ENCODE measurements around the gene COL5A1.
"Not testable (repeated sequence)": the region's sequence is repeated elsewhere in the genome, so short reads cannot be mapped to it uniquely, and the experiment has no call there.

Gene COL5A1

GRCh38 chr9:134676886-134677285 is 35.3 kb downstream of the COL5A1 start:
- no peak for DNase-seq (ENCODE audit: low read depth in 2 of 2)

GRCh38 chr9:134677743-134678142 is 36.1 kb downstream of the COL5A1 start:
- no peak for DNase-seq (ENCODE audit: low read depth in 2 of 2)

- no peak for DNase-seq (ENCODE audit: low read depth in 2 of 2)
Measured at GRCh38 chr9:134678206-134678605, 36.6 kb downstream of the COL5A1 start.

GRCh38 chr9:134678666-134679443 is 37.3 kb downstream of the COL5A1 start:
- no peak for DNase-seq (ENCODE audit: low read depth in 2 of 2)

DNA sequence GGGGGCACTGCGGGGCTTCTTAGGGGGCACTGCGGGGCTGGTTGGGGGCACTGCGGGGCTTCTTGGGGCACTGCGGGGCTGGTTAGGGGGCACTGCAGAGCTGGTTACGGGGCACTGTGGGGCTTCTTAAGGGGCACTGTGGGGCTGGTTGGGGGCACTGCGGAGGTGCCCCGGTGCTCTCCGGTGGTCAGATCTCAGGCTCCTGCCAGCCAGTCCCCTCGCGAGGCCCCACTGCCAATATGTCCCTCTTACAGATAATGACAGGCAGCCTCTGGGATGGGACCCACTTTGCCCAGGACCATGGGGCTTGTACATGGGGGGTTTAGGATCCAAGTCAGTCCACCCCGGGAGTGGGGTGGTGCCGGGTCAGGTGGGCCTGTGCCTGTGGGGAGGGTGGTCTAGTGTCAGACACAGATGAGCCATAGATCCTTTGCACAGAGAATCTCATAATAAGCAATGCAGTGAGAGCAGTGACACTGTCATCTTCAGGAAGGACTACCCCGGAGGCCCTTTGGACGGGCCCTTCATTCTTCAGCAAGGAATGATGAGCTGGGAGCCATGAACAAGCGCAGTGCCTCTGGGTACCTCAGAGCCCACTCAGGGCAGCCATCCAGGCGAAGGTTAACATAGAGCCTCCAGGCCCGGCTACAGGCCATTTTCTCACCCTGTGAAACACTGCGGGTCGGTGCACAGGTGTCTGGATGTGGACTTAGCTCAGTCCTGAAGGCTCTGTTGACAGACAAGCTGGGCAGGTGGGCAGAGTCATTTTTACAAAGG is 38.2 kb downstream of the COL5A1 start:
- DNase-seq (ENCODE audit: low read depth in 2 of 2): no peak

DNA sequence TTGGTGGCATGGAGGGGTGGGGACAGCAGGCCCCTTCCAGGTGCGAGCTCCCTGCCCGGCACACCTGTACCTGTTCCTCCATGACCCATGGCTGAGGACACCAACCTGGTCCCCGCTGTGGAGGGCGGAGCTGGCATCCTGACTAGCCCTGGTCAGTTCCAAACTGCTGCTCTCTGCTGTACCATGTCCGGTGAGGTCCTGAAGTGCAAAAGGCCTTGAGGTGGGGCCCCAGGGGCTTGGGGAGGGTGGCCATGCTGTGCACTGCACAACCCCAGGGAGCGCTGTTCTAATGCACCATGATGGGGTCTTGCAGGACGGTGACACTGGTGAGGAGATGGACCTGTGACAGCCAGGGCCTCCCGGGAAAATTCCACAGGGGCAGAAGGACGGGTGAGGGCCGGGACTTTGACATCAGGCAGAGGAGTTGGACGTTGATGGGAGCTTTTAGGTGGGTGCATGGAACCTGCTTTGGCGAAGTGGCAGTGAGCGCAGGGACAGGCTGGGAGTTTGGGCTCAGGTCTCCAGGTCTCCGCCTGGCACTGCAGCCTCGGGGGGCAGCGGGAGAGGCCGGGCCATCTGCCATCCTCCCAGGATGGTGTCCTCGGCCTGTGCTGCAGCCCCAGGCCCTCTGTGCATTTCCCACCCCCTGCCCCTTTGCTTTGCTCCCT is 38.9 kb downstream of the COL5A1 start:
- no peak for DNase-seq (ENCODE audit: low read depth in 2 of 2)

DNA sequence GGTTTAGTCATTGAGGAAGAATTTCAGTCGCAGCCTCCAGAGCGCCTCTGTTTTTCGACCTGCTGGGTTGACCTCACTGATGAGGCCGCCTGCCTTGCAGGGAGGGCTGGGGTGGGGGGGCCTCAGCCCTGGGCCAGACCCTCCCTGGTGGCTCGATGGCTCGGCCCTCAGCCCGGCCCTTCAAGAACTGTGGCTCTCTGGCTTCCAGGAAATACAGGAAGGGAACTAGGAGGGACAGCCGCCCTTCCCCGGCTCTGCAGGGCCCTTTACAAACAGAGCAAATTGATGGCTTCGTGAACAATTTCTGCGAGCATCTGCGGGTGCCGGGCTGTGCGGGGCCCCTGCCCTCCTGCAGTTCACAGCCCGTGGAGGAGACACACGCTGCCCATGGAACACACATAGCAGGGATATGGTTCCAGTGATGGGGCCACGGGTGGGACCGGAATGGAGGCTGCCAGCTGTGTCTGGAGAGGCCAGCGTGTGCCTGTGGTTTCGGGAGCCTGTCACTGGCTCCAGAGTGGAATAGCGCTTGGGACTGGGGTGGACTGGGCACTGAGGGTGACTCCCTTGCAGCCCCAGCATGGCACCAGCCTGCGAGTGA is 39.6 kb downstream of the COL5A1 start:
- DNase-seq (ENCODE audit: low read depth in 2 of 2): no peak

- no peak for DNase-seq (ENCODE audit: low read depth in 2 of 2)
Measured at GRCh38 chr9:134682026-134682425, 40.4 kb downstream of the COL5A1 start.

DNA sequence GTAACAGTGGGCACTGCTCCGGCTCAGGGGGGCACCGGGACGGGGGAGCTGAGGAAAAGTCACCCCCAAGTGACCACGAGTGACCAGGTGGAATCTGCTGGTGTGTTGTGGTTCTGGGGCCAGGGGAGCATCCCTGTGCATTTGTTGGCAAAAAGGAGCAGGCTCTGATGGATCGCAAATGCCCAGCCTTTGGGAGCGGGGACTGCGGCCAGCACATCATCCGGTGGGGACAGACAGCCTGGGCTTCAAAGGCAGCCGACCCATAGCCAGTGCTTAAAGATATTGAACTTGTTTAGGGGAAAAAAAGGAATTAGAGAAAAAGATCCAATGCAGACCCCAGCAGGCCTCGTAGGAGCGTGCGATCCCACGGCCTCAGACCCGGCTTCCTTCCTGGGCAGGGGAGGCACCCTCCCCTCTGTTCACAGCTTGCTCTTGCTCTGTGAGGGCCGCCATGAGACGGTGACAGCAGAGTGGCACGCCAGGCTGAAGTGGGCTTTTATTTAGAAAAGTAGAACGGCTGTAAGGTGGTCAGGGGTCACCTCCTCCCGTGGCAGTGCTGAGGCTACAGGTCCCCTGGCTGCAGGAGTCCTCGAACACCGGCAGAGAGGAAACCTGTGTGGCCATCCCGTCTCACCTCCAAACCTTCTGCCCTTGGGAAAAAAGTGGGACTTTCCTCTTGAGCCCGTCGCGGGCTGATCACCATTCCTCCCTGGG is 41.2 kb downstream of the COL5A1 start:
- no peak for DNase-seq (ENCODE audit: low read depth in 2 of 2)

DNA sequence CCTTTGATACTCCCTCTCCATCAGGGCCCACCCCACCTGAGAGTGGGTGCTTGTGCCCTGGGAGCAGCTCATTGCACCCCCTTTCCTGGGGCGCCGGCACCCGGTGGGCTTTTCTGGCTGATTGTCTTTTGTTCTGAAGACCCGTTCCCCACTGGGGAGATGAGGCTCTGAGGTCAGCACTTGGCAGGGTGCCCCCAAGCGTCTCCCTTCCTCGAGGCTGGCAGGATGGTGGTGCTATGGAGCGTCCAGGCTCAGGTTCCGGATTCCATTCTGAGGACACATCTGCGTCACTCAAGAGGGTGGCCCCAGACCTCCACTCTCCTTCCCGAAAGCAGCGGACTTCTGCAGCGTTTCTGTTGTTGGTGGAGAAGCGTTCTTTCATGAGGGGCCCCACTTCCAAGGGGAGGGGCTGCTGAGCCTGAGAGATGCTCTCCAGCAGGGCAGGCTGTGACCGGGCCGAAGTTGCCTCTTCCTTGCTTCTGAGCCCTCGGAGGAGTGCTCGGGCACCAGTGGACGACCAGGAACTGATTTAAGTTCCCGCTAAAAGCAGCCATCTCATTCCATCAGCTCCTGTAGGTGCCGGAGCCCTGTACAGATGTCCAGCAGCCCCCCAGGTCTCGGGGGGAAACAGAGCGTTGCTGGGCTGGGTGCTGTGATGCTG is 42.2 kb downstream of the COL5A1 start:
- no peak for DNase-seq (ENCODE audit: low read depth in 2 of 2)

DNA sequence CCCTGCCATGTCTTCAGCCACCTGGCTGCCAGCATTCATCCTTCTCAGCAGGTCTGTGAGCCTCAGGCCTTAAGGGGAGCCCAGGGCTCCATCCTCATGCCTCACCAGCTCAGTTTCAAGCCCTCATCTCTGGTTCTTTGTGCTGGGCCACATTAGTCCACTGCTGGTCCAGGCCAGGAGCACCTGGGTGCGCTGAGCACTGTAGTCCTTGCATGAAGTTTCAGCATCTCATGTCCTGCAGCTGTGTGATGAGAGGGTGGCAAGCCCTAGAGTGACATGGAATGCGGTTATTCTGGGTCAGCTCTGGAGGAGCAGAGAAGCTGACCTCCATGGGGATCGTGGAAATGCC is 42.7 kb downstream of the COL5A1 start:
- DNase-seq (ENCODE audit: low read depth in 2 of 2): no peak

DNA sequence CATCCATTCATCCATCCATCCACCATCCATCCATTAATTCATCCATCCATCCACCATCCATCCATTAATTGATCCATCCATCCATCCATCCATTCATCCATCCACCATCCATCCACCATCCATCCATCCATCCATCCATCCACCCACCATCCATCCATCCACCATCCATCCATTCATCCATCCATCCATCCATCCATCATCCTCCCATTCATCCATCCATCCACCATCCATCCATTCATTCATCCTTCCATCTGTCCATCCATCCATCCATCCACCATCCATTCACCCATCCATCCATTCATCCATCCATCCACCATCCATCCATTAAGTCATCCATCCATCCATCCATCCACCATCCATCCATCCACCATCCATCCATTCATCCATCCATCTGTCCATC is 43.3 kb downstream of the COL5A1 start:
- not testable (repeated sequence) for DNase-seq (ENCODE audit: low read depth in 2 of 2)

DNA sequence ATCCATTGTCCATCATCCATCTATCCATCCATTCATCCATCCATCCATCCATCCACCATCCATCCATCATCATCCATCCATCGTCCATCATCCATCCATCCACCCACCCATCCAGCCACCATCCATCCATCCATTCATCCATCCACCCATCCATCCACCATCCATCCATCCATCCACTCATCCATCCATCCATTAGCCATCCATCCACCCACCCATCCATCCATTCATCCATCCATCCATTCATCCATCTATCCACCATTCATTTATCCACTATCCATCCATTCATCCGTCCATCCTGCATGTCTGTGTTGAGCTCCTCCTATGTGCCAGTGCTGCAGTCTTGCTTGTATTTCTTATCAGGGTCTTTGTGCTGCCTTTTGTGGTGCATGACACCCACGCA is 44.2 kb downstream of the COL5A1 start:
- no peak for DNase-seq (ENCODE audit: low read depth in 2 of 2)

DNA sequence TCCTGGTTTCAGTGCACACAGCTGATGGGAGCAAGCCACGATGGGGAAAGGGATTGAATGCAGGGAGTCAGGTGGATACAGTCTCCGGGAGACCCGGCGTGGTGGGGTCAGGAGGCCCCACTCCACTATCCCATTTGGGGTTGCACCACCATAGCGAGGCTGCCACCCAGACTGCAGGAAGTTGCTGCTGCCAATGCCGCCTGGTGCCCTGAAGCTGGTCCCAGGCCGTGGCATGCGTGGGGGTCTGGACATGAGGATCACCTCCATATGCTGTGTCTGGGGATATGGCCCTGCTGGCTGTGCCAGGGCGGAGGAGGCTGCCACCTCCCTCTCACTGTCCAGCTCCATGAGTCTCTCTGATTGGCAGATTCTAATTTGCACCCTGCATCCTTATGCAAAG is 45.3 kb downstream of the COL5A1 start:
- no peak for DNase-seq (ENCODE audit: low read depth in 2 of 2)

DNA sequence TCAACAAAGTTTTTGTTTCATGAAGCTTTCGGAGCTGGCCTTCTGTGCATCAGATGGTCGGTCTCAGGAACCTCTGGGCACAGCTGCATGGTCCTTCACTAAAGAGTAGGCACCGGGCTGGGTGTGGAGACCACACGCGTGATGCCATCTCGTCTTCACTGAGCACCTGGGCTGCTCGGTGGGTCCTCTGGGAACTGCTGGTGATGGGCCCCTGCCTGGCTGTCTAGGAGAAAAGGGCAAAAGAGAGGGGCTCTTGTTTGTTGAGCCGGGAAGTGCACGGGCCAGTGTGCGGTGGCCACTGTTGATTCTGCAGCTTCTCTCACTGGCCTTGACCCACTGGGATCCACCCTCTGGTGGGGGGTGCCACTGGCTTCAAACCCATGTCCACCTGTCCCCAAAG is 46.0 kb downstream of the COL5A1 start:
- DNase-seq (ENCODE audit: low read depth in 2 of 2): no peak

GRCh38 chr9:134688231-134688630 is 46.6 kb downstream of the COL5A1 start:
- DNase-seq (ENCODE audit: low read depth in 2 of 2): no peak

DNA sequence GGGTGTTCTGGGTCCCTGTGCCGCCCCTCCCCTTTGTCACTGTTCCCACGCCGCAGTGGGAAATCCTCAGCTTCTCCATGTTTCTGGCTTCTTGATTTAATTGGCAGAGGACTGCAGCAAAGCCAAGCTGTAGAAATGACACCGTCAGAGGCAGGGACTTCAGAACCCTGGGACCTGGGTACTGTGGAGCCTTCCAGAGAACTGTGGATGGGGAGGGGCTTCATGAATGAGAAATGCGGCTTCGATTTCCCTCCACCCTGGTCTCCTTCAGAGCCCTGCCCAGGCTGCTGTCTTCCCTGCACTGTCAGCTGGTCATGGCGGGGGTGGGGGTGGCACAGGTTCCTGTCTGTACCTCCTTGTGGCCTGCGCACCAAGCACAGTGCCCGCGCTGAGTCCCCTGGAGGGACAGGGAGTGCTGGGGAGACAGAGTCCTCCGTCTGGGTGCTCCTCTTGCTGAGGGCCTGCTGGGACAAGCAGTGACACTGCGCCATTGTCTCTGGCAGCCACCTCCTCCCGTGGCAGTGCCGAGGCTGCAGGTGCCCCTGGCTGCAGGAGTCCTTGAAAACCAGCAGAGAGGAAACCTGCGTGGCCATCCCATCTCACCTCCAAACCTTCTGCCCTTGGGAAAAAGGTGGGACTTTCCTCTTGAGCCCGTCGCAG is 47.2 kb downstream of the COL5A1 start:
- DNase-seq (ENCODE audit: low read depth in 2 of 2): no peak

DNA sequence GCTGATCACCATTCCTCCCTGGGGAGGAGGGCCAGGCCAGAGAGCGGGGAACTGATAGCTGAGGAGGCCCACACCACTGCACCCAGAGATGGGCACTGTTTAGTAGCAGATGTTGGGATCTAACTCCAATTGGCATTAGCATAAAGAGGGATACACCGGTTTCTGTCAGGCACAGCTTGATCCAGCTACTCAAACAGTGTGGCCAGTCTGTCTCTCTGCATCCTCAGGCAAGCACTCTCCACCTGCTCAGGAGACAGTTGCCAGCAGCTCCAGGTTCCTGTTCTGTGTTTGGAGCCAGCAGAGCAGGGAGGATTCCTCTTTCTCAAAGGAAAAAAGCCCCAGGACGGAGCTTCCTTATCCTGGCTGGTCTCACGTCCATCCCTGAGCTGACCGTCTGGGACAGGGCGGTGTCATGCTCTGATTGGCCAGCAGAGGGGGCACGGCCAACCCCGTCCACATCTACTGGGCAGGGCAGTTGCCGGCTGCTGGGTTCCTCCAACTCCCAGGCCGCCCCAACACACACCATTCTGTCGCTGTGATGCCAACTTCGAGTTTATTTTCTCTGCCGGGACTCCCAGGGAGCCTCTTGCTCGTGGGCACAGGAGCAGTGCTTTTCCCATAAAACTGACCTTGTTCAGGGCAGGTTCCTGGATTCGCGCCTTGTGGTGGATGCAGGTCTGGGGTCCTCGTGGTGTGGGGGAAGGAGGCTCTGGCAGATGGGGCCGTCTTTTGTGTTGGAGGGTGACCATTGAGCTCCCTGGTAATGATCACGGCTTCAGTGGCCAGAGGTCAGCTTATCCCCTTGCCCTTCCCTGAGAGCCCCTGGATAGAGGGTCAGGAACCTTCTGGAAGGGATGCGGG is 47.9 kb downstream of the COL5A1 start:
- DNase-seq (ENCODE audit: low read depth in 2 of 2): no peak

DNA sequence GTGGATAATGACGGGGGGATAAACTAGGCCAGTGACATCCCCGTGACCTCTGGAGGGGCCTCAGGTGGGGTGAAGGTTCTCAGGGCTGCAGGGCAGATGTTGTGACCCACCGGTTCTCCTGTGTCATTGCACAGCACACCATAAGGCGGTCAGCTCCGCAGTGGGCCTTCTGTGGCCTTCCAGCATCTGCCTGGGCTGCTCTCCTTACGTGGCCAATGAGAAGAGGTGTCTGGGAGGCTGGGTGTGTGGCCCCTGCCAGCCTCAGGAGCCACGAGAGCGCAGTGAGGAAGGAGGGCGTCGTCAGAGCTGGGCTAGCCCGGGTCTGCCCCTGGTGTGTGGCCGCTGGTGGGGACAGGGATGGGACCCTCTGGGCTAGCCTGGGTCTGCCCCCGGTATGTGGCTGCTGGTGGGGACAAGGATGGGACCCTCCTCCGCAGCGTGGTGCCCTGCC is 48.7 kb downstream of the COL5A1 start:
- no peak for DNase-seq (ENCODE audit: low read depth in 2 of 2)
